ENCODE data around the gene UNC13A.

- TF ChIP-seq POLR2A (IDR thresholded peaks at IDR 0.05) (no peak), CTCF (IDR thresholded peaks at IDR 0.05) (no peak)
Measured at GRCh38 chr19:17735410-17735809, 47.3 kb upstream of the UNC13A start.
